B cell (primary cell): ENCODE measurements around the gene PALLD. TPM values are rescaled to one million over a fixed set of nuclear protein-coding genes. Genes with fewer than 3 reads are reported as not detected.

Source experiments
- ATAC-seq: fragments of 200-7000 bp; cut with Tn5 transposase; one replicate; pipeline ENCODE4 v1.10.0; 2021; ENCODE audit warnings: low read depth, mild to moderate bottlenecking, moderate number of reproducible peaks, moderate library complexity
- CTCF ChIA-PET: fragments of 350-600 bp; sonication (Branson Sonifier 250); formaldehyde crosslinking; loops from one replicate; lab custom pipeline; 2021; ENCODE audit warnings: antibody characterized with exemption, inconsistent platforms; lab: Charles Lee
- POLR2A ChIA-PET: fragments of 350-600 bp; sonication (Branson Sonifier 250); formaldehyde crosslinking; loops from one replicate; lab custom pipeline; 2021; ENCODE audit warnings: antibody characterized with exemption; lab: Charles Lee
- DNase-seq: peaks from one replicate; pipeline ENCODE4 v3.0.0; 2013
- H2AFZ ChIP-seq: 2 replicates; pipeline ENCODE4 v1.6.1; 2012; ENCODE audit warnings: mild to moderate bottlenecking, low read depth, low read length; ENCODE audit not compliant: insufficient read depth, poor library complexity, severe bottlenecking
- H3K27ac ChIP-seq, 2 donors: 1 replicate in 1 of 2; 2 replicates in 1 of 2; pipeline ENCODE4 v1.5.1; 2012 to 2013; ENCODE audit warnings: low read length in 2 of 2, mild to moderate bottlenecking in 2 of 2, moderate library complexity in 1 of 2
- H3K27me3 ChIP-seq, 4 experiments: fragments of 200-600 bp in 1 of 4; sonication (generic) in 1 of 4; replicated peaks in 1 of 4; 1 replicate in 2 of 4; 2 replicates in 2 of 4; pipeline versions ENCODE4 v1.6.1 to v1.7.0; 2013 to 2016; ENCODE audit warnings: low read length in 3 of 4, mild to moderate bottlenecking in 2 of 4, mixed read lengths in 1 of 4, moderate library complexity in 1 of 4; ENCODE audit not compliant: insufficient read depth in 4 of 4, control insufficient read depth in 3 of 4; ENCODE audit errors: control extremely low read depth in 1 of 4
- H3K36me3 ChIP-seq, 2 experiments: replicated peaks in 1 of 2; 1 replicate in 1 of 2; 2 replicates in 1 of 2; pipeline versions ENCODE4 v1.6.1 to v1.7.1; 2013; ENCODE audit warnings: low read length in 1 of 2; ENCODE audit not compliant: insufficient read depth in 2 of 2, control insufficient read depth in 1 of 2; ENCODE audit errors: control extremely low read depth in 1 of 2, extremely low read depth in 1 of 2
- H3K4me1 ChIP-seq, 2 donors: fragments of 200-600 bp in 1 of 2; sonication (generic) in 1 of 2; 1 replicate in 1 of 2; 2 replicates in 1 of 2; pipeline versions ENCODE4 v1.5.1 to v1.6.1; 2013 to 2017; ENCODE audit warnings: low read length in 2 of 2; ENCODE audit not compliant: control insufficient read depth in 2 of 2, insufficient read depth in 2 of 2
- H3K4me2 ChIP-seq: replicated peaks from 2 replicates; pipeline ENCODE3; 2012; ENCODE audit warnings: mild to moderate bottlenecking, low read depth, low read length; ENCODE audit not compliant: poor library complexity, severe bottlenecking
- H3K4me3 ChIP-seq, 5 experiments: fragments of 200-600 bp in 1 of 5; sonication (generic) in 1 of 5; 1 replicate in 3 of 5; 2 replicates in 2 of 5; pipeline versions ENCODE4 v1.5.1 to v1.7.0; 2011 to 2016; ENCODE audit warnings: low read length in 4 of 5, mild to moderate bottlenecking in 4 of 5, low read depth in 2 of 5, control low read depth in 1 of 5, moderate library complexity in 1 of 5; ENCODE audit not compliant: insufficient read depth in 1 of 5; ENCODE audit errors: control extremely low read depth in 1 of 5, extremely low read depth in 1 of 5
- H3K79me2 ChIP-seq: fragments of 200-600 bp; sonication (generic); one replicate; pipeline ENCODE4 v1.6.0; 2016; ENCODE audit warnings: low read length; ENCODE audit not compliant: control insufficient read depth, insufficient read depth
- H3K9ac ChIP-seq: fragments of 200-600 bp; sonication (generic); 2 replicates; pipeline ENCODE4 v1.6.1; 2017; ENCODE audit warnings: mild to moderate bottlenecking, low read length, moderate library complexity
- H3K9me3 ChIP-seq, 3 donors: one replicate each; pipeline versions ENCODE4 v1.6.1 to v1.7.1; 2013; ENCODE audit warnings: low read length in 2 of 3; ENCODE audit not compliant: control insufficient read depth in 2 of 3, insufficient read depth in 1 of 3; ENCODE audit errors: control extremely low read depth in 1 of 3
- H4K20me1 ChIP-seq: 2 replicates; pipeline ENCODE4 v1.6.0; 2012; ENCODE audit warnings: mild to moderate bottlenecking, low read length; ENCODE audit not compliant: insufficient read depth, control insufficient read depth, poor library complexity, severe bottlenecking
- H3K27ac Mint-ChIP-seq: one replicate; pipeline ENCODE4 v1.8.0; 2021; ENCODE audit warnings: mixed read lengths
- H3K27me3 Mint-ChIP-seq: one replicate; pipeline ENCODE4 v1.8.0; 2021; ENCODE audit warnings: mixed read lengths
- H3K4me1 Mint-ChIP-seq: one replicate; pipeline ENCODE4 v1.8.0; 2021; ENCODE audit warnings: mixed read lengths
- H3K4me3 Mint-ChIP-seq: one replicate; pipeline ENCODE4 v1.8.0; 2021; ENCODE audit warnings: mixed read lengths
- H3K9me3 Mint-ChIP-seq: one replicate; pipeline ENCODE4 v1.8.0; 2022; ENCODE audit warnings: mixed read lengths; ENCODE audit not compliant: insufficient read depth
- CTCF ChIP-seq: fragments of 200-600 bp; IDR thresholded peaks from one replicate; pipeline ENCODE4 v1.8.0; 2022; ENCODE audit warnings: antibody characterized with exemption, mild to moderate bottlenecking
- EZH2 ChIP-seq: IDR thresholded peaks from 2 replicates; pipeline ENCODE4 v1.6.1; 2012; ENCODE audit warnings: borderline replicate concordance, low read depth, mild to moderate bottlenecking, moderate library complexity, low read length; ENCODE audit not compliant: insufficient read depth, poor library complexity, severe bottlenecking
- WGBS: methylation state at CpG from one replicate; pipeline ENCODE4 v1.1.5; 2013; ENCODE audit warnings: missing lambda C conversion rate; ENCODE audit not compliant: insufficient coverage; 5-methylcytosine and 5-hydroxymethylcytosine counted together
- intact Hi-C: fragments of 100-400 bp; cut with micrococcal nuclease; formaldehyde crosslinking; loops from one replicate; pipeline ENCODE4 v1.10.0; 2022
- polyA plus RNA-seq: library from polyadenylated mRNA; depleted of rRNA; stranded (reverse); fragments of >200 nt; gene quantifications from 2 replicates; pipeline ENCODE4 v1.2.3, GENCODE V29; 2012
- total RNA-seq, 2 donors: library from RNA; stranded (reverse); fragments of 120-200 nt in 1 of 2; gene quantifications; 1 replicate in 1 of 2; 2 replicates in 1 of 2; pipeline versions ENCODE4 v1.2.3 to v1.2.4, GENCODE V29; 2013 to 2022

The PALLD gene
- total and polyA plus RNA-seq, 2 donors (not counting 1 experiment from before 2014, with no cell fraction given) = 0.63 to 0.71 TPM

- no peak for TF ChIP-seq CTCF
- no peak for TF ChIP-seq EZH2
- H3K79me2 ChIP-seq = no peaks in the 10 kb centered on the region
- intact Hi-C loops = no loop called here
These were observed 125.1 kb downstream of the PALLD start for GRCh38 chr4:168621806-168622589.

GRCh38 chr4:168622600-168622999 is 125.7 kb downstream of the PALLD start:
- 84% methylated on average over 4 of the region's 5 CpGs for WGBS
- Histone ChIP-seq H3K9me3 (no peaks in the 10 kb centered on the region), H3K27me3 (peaks cover 0 to 4% (median 0%) of the 10 kb centered on the region in 4 experiments), H3K36me3 (no peaks in the 10 kb centered on the region), H3K9ac (no peak overlapping the region), H3K79me2 (no peaks in the 10 kb centered on the region), H2AFZ (no peak overlapping the region), H3K4me1 (no peaks in the 10 kb centered on the region), H3K27ac (no peak overlapping the region), H4K20me1 (no peaks in the 10 kb centered on the region), H3K4me2 (no peak overlapping the region), H3K4me3 (no peak overlapping the region)
- no peak for ATAC-seq
- H3K4me1 Mint-ChIP-seq = no peaks in the 10 kb centered on the region
- H3K9me3 Mint-ChIP-seq = no peaks in the 10 kb centered on the region
- TF ChIP-seq CTCF (no peak), EZH2 (no peak)
- intact Hi-C loops = no loop called here
- no peak for DNase-seq
- no peak overlapping the region for H3K4me3 Mint-ChIP-seq
- ChIA-PET CTCF (no interaction called here), POLR2A (no interaction called here)
- H3K27ac Mint-ChIP-seq = no peak overlapping the region
- H3K27me3 Mint-ChIP-seq = peaks cover 30% of the 10 kb centered on the region

More at GRCh38 chr4:168621806-168622589, 125.1 kb downstream of the PALLD start:
- 87% methylated on average over 5 of the region's 9 CpGs for WGBS
- Histone ChIP-seq H3K27me3 (peaks cover 0 to 4% (median 0%) of the 10 kb centered on the region in 4 experiments), H3K4me3 (no peak overlapping the region), H3K27ac (no peak overlapping the region), H3K36me3 (no peaks in the 10 kb centered on the region), H2AFZ (no peak overlapping the region), H3K9ac (no peak overlapping the region), H3K9me3 (no peaks in the 10 kb centered on the region), H3K4me1 (no peaks in the 10 kb centered on the region), H3K4me2 (no peak overlapping the region), H4K20me1 (no peaks in the 10 kb centered on the region)
- ATAC-seq (no peak), DNase-seq (no peak)
- no peak overlapping the region for H3K4me3 Mint-ChIP-seq
- ChIA-PET POLR2A (no interaction called here), CTCF (no interaction called here)
- H3K4me1 Mint-ChIP-seq = no peaks in the 10 kb centered on the region
- peaks cover 30% of the 10 kb centered on the region for H3K27me3 Mint-ChIP-seq
- H3K9me3 Mint-ChIP-seq = no peaks in the 10 kb centered on the region
- no peak overlapping the region for H3K27ac Mint-ChIP-seq
